ENCODE results near the gene SH2D6.

GRCh38 chr2:85371045-85371444 lies 47.5 kb upstream of the SH2D6 start:
- TF ChIP-seq CTCF (conservative IDR thresholded peaks at IDR 0.05) (no peak), EZH2 (IDR thresholded peaks at IDR 0.05; ENCODE audit: low read depth) (no peak)
